ENCODE results near the gene TMCC1.

DNA sequence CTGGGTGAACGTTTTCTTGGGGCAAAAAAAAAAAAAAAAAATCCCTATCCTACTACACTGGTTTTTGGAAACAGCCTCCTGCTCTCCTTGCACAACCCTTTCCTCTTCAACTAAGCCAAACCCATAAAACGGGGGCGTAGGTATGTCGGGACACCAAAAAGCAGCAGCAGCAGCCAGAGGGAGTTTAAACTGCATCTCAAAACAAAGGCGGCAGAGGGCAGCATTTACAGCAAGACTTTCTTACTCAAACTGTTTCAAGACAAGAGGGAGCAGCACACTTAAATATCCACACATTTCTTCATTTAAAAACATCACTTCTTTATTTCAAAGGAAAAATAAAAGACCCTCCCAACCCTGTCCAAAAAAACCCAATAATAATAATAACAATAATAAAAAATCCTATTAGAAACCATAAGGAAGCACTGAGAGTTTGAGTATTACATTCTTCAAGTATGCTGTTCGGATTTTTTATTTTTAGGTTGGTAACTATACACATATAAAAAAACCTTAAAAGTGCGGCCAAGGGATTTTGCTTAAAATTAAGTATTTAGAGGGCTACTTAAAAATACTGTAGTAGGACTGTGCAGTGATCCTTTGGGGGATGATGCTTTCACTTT, 243.1 kb downstream of the TMCC1 start:
- TF ChIP-seq, protein P1, sequence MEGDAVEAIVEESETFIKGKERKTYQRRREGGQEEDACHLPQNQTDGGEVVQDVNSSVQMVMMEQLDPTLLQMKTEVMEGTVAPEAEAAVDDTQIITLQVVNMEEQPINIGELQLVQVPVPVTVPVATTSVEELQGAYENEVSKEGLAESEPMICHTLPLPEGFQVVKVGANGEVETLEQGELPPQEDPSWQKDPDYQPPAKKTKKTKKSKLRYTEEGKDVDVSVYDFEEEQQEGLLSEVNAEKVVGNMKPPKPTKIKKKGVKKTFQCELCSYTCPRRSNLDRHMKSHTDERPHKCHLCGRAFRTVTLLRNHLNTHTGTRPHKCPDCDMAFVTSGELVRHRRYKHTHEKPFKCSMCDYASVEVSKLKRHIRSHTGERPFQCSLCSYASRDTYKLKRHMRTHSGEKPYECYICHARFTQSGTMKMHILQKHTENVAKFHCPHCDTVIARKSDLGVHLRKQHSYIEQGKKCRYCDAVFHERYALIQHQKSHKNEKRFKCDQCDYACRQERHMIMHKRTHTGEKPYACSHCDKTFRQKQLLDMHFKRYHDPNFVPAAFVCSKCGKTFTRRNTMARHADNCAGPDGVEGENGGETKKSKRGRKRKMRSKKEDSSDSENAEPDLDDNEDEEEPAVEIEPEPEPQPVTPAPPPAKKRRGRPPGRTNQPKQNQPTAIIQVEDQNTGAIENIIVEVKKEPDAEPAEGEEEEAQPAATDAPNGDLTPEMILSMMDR (conservative IDR thresholded peaks at IDR 0.05; ENCODE audit: low read length) = peak; percentile 82
- TF ChIP-seq EZH2phosphoT487 (IDR thresholded peaks at IDR 0.05; ENCODE audit: borderline replicate concordance) = no peak
